Anterior cingulate cortex (tissue), 58 donors: Measurements from ENCODE around the gene DDA1.
"Not testable (repeated sequence)": the region's sequence is repeated elsewhere in the genome, so short reads cannot be mapped to it uniquely, and the experiment has no call there.

Experiments used
- DNase-seq, 58 donors: peaks; one replicate each; lab custom pipeline; 2025; lab: John Stamatoyannopoulos, UW

The DDA1 gene

DNA sequence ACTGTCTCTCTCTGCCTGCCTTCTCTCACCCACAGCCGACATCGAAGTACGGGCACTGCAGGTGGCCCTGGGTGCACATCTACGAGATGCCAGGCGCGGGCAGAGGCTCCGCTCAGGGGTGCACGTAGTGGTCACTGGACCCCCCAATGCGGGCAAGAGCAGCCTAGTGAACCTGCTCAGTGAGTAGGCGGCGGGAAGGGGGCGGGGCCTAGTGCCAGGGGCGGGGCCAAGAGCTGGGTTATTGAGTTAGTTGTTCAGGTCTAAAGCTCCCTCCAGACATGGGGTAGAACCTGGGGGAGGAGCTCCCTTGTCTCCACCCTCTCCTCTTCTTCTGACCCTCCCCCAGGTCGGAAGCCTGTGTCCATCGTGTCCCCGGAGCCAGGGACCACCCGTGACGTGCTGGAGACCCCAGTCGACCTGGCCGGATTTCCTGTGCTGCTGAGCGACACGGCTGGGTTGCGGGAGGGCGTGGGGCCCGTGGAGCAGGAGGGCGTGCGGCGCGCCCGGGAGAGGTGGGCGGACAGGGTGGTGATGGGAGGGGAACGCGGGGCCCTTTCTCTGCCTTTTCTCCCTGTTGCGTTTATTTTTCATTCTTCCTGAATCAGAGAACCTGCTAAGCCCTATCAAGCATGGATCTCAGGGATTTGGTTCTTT lies 29.9 kb downstream of the DDA1 start:
- DNase-seq, result no peak

DNA sequence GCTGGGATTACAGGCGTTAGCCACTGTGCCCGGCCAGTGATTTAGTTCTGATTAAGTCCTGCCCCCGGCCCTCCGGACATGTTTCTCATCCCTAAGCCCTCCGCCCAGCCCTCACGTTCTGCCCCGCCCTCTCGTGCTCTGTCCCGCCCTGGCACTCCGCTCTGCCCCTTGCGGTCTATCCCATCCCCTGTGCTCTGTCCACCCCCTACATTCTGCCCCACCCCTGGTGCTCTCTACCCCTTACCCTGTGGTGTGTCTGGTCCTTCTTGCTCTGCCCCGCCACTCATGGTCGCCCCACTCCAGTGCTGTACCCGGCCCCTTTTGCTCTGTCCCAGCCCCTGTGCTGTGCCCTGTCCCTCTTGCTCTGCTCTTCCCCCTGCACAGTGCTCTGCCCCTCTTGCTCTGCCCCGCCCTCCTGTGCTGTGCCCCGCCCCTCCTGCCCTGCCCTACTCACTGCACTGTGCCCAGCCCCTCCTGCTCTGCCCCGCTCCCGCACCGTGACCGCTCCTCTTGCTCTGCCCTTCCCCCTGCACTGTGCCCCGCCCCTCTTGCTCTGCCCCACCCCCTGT lies 31.0 kb downstream of the DDA1 start:
- no peak for DNase-seq

GRCh38 chr19:17340871-17341357 lies 31.6 kb downstream of the DDA1 start:
- no peak for DNase-seq

DNA sequence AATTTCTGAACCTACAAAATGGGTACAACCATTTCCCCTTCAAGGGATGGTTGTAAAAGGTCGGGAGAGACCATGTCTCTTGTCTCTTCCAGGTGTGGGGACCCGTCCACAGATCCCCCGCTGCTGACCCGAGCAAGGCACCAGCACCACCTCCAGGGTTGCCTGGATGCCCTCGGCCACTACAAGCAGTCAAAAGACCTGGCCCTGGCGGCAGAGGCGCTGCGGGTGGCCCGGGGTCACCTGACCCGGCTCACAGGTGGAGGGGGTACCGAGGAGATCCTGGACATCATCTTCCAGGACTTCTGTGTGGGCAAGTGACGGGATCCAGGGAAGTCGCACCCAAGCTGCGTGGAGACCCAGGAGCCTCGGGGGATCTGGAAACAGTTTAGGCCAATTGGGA lies 32.0 kb downstream of the DDA1 start:
- no peak for DNase-seq

DNA sequence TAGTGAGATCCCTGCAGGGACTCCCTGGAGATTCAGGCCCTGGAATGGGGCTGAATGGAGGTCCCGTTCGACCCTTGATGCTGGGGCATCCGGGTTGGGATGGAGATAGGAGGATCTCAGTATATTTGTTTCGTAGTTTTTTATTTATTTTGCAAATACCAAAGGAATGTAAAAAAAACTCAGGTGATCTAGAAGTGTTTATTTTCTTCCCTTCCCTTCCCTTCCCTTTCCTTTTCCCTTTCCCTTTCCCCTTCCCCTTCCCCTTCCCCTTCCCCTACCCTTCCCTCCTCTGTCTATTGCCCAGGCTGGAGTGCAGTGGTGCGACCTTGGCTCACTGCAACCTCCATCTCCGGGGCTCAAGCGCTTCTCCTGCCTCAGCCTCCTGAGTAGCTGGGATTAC lies 32.5 kb downstream of the DDA1 start:
- no peak for DNase-seq

GRCh38 chr19:17346109-17346671 lies 36.8 kb downstream of the DDA1 start:
- peak in 51 of 58 donors; percentile 7 to 84 (median 38) for DNase-seq

DNA sequence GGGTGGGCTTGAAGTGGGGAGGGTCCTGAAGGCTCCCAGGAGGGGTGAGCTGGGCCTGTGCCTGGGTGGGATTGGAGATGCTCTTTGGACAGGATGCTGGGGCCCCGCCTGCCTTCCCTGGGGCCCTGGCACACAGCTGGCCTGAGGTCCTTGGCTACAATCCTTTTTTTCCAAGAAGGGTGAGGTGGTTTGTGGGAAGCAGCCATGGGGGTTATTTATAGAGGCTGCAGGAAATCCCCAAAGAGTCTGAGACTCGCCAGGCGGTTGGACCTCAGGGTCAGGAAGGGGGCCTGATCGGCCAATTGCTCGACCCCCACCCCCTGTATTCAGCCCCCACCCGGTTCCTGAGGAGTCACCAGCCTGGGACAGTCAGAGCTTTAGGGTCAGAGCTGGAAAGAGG lies 38.0 kb downstream of the DDA1 start:
- no peak for DNase-seq

- no peak for DNase-seq
These were observed 38.5 kb downstream of the DDA1 start for GRCh38 chr19:17347877-17348276.

GRCh38 chr19:17348700-17349099 lies 39.3 kb downstream of the DDA1 start:
- peak in 3 of 58 donors; percentile 28 to 44 (median 29) for DNase-seq

DNA sequence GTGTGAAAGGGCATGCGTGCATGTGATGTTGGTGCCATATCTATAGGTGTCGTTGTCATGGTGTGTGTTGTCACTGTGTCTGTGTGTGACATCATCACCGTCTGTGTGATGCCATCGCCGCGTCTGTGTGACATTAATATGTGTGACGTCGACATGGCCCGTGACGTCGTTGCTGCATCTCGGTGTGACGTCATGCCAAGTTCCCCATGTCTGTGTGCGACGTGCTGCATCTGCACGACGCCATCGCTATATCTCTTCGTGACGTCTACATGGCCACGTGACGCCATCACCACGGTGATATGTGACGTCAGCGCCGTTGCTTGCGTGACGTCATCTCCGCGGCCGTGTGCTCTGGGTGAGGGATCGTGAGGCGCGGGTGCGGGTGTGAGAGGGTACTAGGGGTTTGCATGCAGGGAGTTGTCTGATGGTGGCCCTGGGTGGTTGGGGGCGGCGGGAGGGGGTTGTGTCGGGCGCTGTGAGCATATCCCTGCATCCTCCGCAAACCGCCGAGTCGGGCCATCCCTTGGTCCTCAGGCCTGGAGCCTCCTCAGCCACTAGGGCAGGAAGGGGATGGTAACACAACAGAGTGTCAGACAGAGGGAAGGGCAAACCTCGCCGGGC lies 42.6 kb downstream of the DDA1 start:
- DNase-seq, result no peak

GRCh38 chr19:17352608-17353280 lies 43.4 kb downstream of the DDA1 start:
- DNase-seq, result peak in 1 of 58 donors; percentile 3

GRCh38 chr19:17353386-17353785 lies 44.0 kb downstream of the DDA1 start:
- DNase-seq, result no peak

GRCh38 chr19:17357078-17357666 lies 47.8 kb downstream of the DDA1 start:
- DNase-seq, result no peak

DNA sequence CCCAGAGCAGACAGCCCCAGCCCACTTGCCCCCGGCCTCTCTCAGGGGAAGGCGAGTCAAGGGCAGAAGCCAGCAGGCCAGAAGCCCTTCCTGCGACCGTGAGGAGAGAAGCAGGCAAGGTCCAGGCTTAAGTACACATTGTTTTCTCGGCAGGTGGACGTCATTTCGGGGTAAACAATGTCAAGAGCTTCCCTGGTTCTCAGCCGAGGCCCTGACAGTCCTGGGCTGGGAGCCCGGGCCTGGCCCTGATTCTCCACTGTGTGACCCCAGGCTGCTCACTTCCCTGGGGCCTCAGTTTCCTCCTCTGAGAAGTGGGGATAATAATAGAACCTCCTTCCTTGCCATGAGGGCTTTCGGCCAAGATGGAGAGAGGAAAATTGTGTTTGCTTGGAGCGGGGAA lies 48.4 kb downstream of the DDA1 start:
- DNase-seq, result no peak

DNA sequence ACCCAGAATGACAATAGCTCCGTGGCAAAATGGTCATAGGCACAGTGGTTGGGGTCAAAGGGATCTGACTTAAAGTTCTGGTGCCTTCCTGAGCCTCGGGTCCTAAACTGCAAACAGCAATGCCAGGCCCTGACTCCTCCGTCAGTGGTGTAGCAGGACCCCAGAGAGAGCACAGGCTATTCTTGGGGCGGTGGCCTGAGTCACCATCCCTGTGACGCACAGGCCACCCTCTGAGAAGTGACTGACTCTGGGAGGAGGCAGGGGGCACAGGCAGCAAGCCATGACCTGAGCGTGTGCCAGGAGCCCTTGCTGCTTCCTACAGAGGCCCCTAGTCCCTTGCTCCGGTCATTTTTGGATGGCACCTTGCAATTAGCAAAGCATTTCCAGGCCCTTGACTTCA lies 49.0 kb downstream of the DDA1 start:
- DNase-seq, result no peak

- no peak for DNase-seq
These were observed 50.8 kb downstream of the DDA1 start for GRCh38 chr19:17359905-17360800.

- DNase-seq, result not testable (repeated sequence)
These were observed 54.7 kb downstream of the DDA1 start for GRCh38 chr19:17363852-17364605.

- no peak for DNase-seq
These were observed 56.0 kb downstream of the DDA1 start for GRCh38 chr19:17365361-17365760.
